Measurements from ENCODE around the gene NXPE3.

NXPE3 gene

GRCh38 chr3:101838691-101839090, 59.7 kb downstream of the NXPE3 start:
- TF ChIP-seq GLIS3 (CRISPR knock-in tag; IDR thresholded peaks at IDR 0.05) = no peak
- TF ChIP-seq ZFP30 (CRISPR knock-in tag; IDR thresholded peaks at IDR 0.05) = no peak
- no peak for TF ChIP-seq ZNF565 (CRISPR knock-in tag; conservative IDR thresholded peaks at IDR 0.05; ENCODE audit: low read depth)

GRCh38 chr3:101840066-101840465, 61.1 kb downstream of the NXPE3 start:
- ATAC-seq = no peak
- no peak for TF ChIP-seq TCF4 (CRISPR knock-in tag; IDR thresholded peaks at IDR 0.05; ENCODE audit: borderline replicate concordance)
- no peak for TF ChIP-seq TSHZ2 (CRISPR knock-in tag; IDR thresholded peaks at IDR 0.05)
- no peak for TF ChIP-seq CREB5 (CRISPR knock-in tag; IDR thresholded peaks at IDR 0.05; ENCODE audit: low read depth)
- no peak for TF ChIP-seq ZFP30 (CRISPR knock-in tag; IDR thresholded peaks at IDR 0.05)
- no peak for TF ChIP-seq CSRNP3 (CRISPR knock-in tag; IDR thresholded peaks at IDR 0.05)
- TF ChIP-seq PATZ1 (CRISPR knock-in tag; IDR thresholded peaks at IDR 0.05; ENCODE audit: borderline replicate concordance) = no peak
- no peak for TF ChIP-seq ZC3H10 (CRISPR knock-in tag; IDR thresholded peaks at IDR 0.05)
- no peak for TF ChIP-seq CSDC2 (CRISPR knock-in tag; IDR thresholded peaks at IDR 0.05)
- no peak for TF ChIP-seq ZFP3 (CRISPR knock-in tag; IDR thresholded peaks at IDR 0.05)
- no peak for TF ChIP-seq ISL1 (CRISPR knock-in tag; IDR thresholded peaks at IDR 0.05)
- no peak for TF ChIP-seq ARNTL (CRISPR knock-in tag; IDR thresholded peaks at IDR 0.05; ENCODE audit: borderline replicate concordance, low read depth)
- TF ChIP-seq ZNF565 (CRISPR knock-in tag; conservative IDR thresholded peaks at IDR 0.05; ENCODE audit: low read depth) = no peak
- TF ChIP-seq ESRRG (CRISPR knock-in tag; IDR thresholded peaks at IDR 0.05) = no peak
- TF ChIP-seq GLIS3 (CRISPR knock-in tag; IDR thresholded peaks at IDR 0.05) = no peak
- TF ChIP-seq PPARA (CRISPR knock-in tag; IDR thresholded peaks at IDR 0.05; ENCODE audit: borderline replicate concordance) = no peak

More at GRCh38 chr3:101838691-101839090, 59.7 kb downstream of the NXPE3 start:
- no peak for ATAC-seq

- TF ChIP-seq CREB5 (CRISPR knock-in tag; IDR thresholded peaks at IDR 0.05; ENCODE audit: low read depth) = no peak
- no peak for TF ChIP-seq ZNF565 (CRISPR knock-in tag; conservative IDR thresholded peaks at IDR 0.05; ENCODE audit: low read depth)
- no peak for TF ChIP-seq GLIS3 (CRISPR knock-in tag; IDR thresholded peaks at IDR 0.05)
- peak; percentile 45 for TF ChIP-seq ISL1 (CRISPR knock-in tag; IDR thresholded peaks at IDR 0.05)
- ATAC-seq = peak; percentile 69
These were observed 63.4 kb downstream of the NXPE3 start for GRCh38 chr3:101842245-101842934.

GRCh38 chr3:101842935-101843330, 63.9 kb downstream of the NXPE3 start:
- no peak for ATAC-seq
- no peak for TF ChIP-seq ZNF70 (CRISPR knock-in tag; IDR thresholded peaks at IDR 0.05)
- TF ChIP-seq RARB (CRISPR knock-in tag; IDR thresholded peaks at IDR 0.05) = no peak
- no peak for TF ChIP-seq ARNTL (CRISPR knock-in tag; IDR thresholded peaks at IDR 0.05; ENCODE audit: borderline replicate concordance, low read depth)
- TF ChIP-seq ZNF8 (CRISPR knock-in tag; IDR thresholded peaks at IDR 0.05) = no peak
- no peak for TF ChIP-seq BACH2 (CRISPR knock-in tag; IDR thresholded peaks at IDR 0.05; ENCODE audit: borderline replicate concordance)
- TF ChIP-seq ZFP30 (CRISPR knock-in tag; IDR thresholded peaks at IDR 0.05) = no peak
- TF ChIP-seq SNAI2 (CRISPR knock-in tag; IDR thresholded peaks at IDR 0.05) = no peak
- TF ChIP-seq TOX (CRISPR knock-in tag; IDR thresholded peaks at IDR 0.05; ENCODE audit: borderline replicate concordance) = no peak

All from SK-N-SH treated with all-trans-retinoic acid at 6 μM for 48 hours (cell line).